HepG2 (cell line): ENCODE results near the gene FBXO2. TPM values are rescaled to one million over a fixed set of nuclear protein-coding genes. Genes with fewer than 3 reads are reported as not detected.
A peak's percentile ranks its signal among the peaks of the same experiment; 100 is the strongest.

Experiments used
- ARID5B ChIP-seq: IDR thresholded peaks from 2 replicates; pipeline ENCODE4 v1.4.0; 2020; ENCODE audit warnings: mild to moderate bottlenecking, missing genetic modification reagents
- EEA1 ChIP-seq: sonication (generic); formaldehyde crosslinking; IDR thresholded peaks from 2 replicates; pipeline ENCODE4 v1.5.1; 2020; ENCODE audit warnings: mild to moderate bottlenecking, missing genetic modification reagents, borderline replicate concordance
- ELF1 ChIP-seq: sonication (generic); formaldehyde crosslinking; IDR thresholded peaks from 2 replicates; pipeline ENCODE4 v1.4.0; 2020; ENCODE audit warnings: missing genetic modification reagents
- ELK4 ChIP-seq: sonication (generic); formaldehyde crosslinking; IDR thresholded peaks from 2 replicates; pipeline ENCODE4 v1.9.0; 2021; ENCODE audit warnings: missing genetic modification reagents, borderline replicate concordance
- GTF2F1 ChIP-seq: fragments of 150-350 bp; IDR thresholded peaks from 2 replicates; pipeline ENCODE4 v1.6.1; 2014; ENCODE audit warnings: low read length
- KLF13 ChIP-seq: sonication (generic); formaldehyde crosslinking; IDR thresholded peaks from 2 replicates; pipeline ENCODE4 v1.4.0; 2020; ENCODE audit warnings: mild to moderate bottlenecking, missing genetic modification reagents
- NFKBIZ ChIP-seq: IDR thresholded peaks from 2 replicates; pipeline ENCODE4 v1.6.1; 2018; ENCODE audit warnings: missing genetic modification reagents, missing compliant biosample characterization
- NFYB ChIP-seq: sonication (generic); formaldehyde crosslinking; IDR thresholded peaks from 2 replicates; pipeline ENCODE4 v1.4.0; 2020; ENCODE audit warnings: missing genetic modification reagents
- NR2F2 ChIP-seq: IDR thresholded peaks from 2 replicates; pipeline ENCODE4 v1.6.1; 2012; ENCODE audit warnings: low read depth, inconsistent platforms, borderline replicate concordance
- PHF20 ChIP-seq: sonication (generic); formaldehyde crosslinking; IDR thresholded peaks from 2 replicates; pipeline ENCODE4 v1.5.0; 2020; ENCODE audit warnings: mild to moderate bottlenecking, missing genetic modification reagents
- PRMT3 ChIP-seq: sonication (generic); formaldehyde crosslinking; IDR thresholded peaks from 2 replicates; pipeline ENCODE4 v1.8.1; 2022; ENCODE audit warnings: low read depth, mild to moderate bottlenecking, moderate library complexity, missing genetic modification reagents, borderline replicate concordance
- SOX13 ChIP-seq, 3 experiments: fragments of 450-650 bp in 1 of 3; sonication (generic) in 1 of 3; formaldehyde crosslinking in 1 of 3; IDR thresholded peaks in 2 of 3; conservative IDR thresholded peaks in 1 of 3; 2 replicates each; pipeline versions ENCODE4 v1.5.0 to v1.6.1; 2016 to 2020; ENCODE audit warnings: antibody characterized with exemption in 1 of 3, mild to moderate bottlenecking in 1 of 3, missing compliant biosample characterization in 1 of 3, missing genetic modification reagents in 1 of 3, moderate library complexity in 1 of 3
- TBX2 ChIP-seq: sonication (generic); formaldehyde crosslinking; IDR thresholded peaks from 2 replicates; pipeline ENCODE4 v1.5.0; 2020; ENCODE audit warnings: missing genetic modification reagents, mild to moderate bottlenecking, borderline replicate concordance
- THYN1 ChIP-seq: sonication (generic); formaldehyde crosslinking; IDR thresholded peaks from 2 replicates; pipeline ENCODE4 v1.8.1; 2023; ENCODE audit warnings: low read depth, mild to moderate bottlenecking, moderate library complexity, missing genetic modification reagents, borderline replicate concordance
- ZGPAT ChIP-seq: IDR thresholded peaks from 2 replicates; pipeline ENCODE4 v1.6.1; 2016; ENCODE audit warnings: mild to moderate bottlenecking
- ZNF12 ChIP-seq: sonication (generic); formaldehyde crosslinking; IDR thresholded peaks from 2 replicates; pipeline ENCODE4 v1.5.0; 2020; ENCODE audit warnings: missing genetic modification reagents
- ZNF232 ChIP-seq: sonication (generic); formaldehyde crosslinking; IDR thresholded peaks from 2 replicates; pipeline ENCODE4 v1.4.0; 2020; ENCODE audit warnings: missing genetic modification reagents, borderline replicate concordance
- ZNF329 ChIP-seq: sonication (generic); formaldehyde crosslinking; IDR thresholded peaks from 2 replicates; pipeline ENCODE4 v1.9.0; 2021; ENCODE audit warnings: low read depth, mild to moderate bottlenecking, missing genetic modification reagents
- ZNF546 ChIP-seq: sonication (generic); formaldehyde crosslinking; conservative IDR thresholded peaks from 2 replicates; pipeline ENCODE4 v1.8.1; 2023; ENCODE audit warnings: mild to moderate bottlenecking, missing genetic modification reagents
- ZNF740 ChIP-seq: sonication (generic); formaldehyde crosslinking; IDR thresholded peaks from 2 replicates; pipeline ENCODE4 v1.4.0; 2020; ENCODE audit warnings: missing genetic modification reagents
- ZNF781 ChIP-seq: sonication (generic); formaldehyde crosslinking; IDR thresholded peaks from 2 replicates; pipeline ENCODE4 v1.5.1; 2020; ENCODE audit warnings: borderline replicate concordance, mild to moderate bottlenecking, missing genetic modification reagents; ENCODE audit errors: not compliant biosample characterization
- polyA plus RNA-seq, 8 experiments: library from polyadenylated mRNA; depleted of rRNA in 3 of 8; stranded (reverse) in 7 of 8; unstranded in 1 of 8; fragments of >200 nt; fragmentation: Illumina TruSeq in 4 of 8; extraction: Trizol in 4 of 8; gene quantifications; 2 replicates each; pipeline versions ENCODE4 v1.2.1 to v1.2.3, GENCODE V29; 2011 to 2016; ENCODE audit warnings: low read depth in 4 of 8, missing spikeins in 1 of 8, mixed read lengths in 1 of 8; ENCODE audit not compliant: insufficient read depth in 1 of 8
- total RNA-seq, 5 experiments: library from RNA; depleted of rRNA; stranded (reverse); fragments of >200 nt; fragmentation: Illumina TruSeq; extraction: Trizol; gene quantifications; 2 replicates each; pipeline ENCODE4 v1.2.3, GENCODE V29; 2016; ENCODE audit warnings: low read depth in 1 of 5

The FBXO2 gene
- total and polyA plus RNA-seq, 2 of the 13 experiments (the other 11 are each of a cell fraction or from before 2014, with no cell fraction given): 79.3 to 112 TPM

- TF ChIP-seq ARID5B (no peak), SOX13 (IDR thresholded peaks at IDR 0.05) (no peak), SOX13 (CRISPR knock-in tag; conservative IDR thresholded peaks at IDR 0.05 in 1 of 2, IDR thresholded peaks at IDR 0.05 in 1 of 2) (no peak), EEA1 (CRISPR knock-in tag) (no peak; the same call in 1 of the 2 replicates), ZNF546 (CRISPR knock-in tag) (0 out of 2 replicates have a peak, but pooled peaks have one; percentile 39), PHF20 (no peak), GTF2F1 (no peak), NFKBIZ (no peak), ELK4 (CRISPR knock-in tag) (no peak), ZNF781 (CRISPR knock-in tag) (no peak), NFYB (CRISPR knock-in tag) (no peak), ZGPAT (CRISPR knock-in tag) (no peak; the same call in 1 of the 2 replicates), THYN1 (CRISPR knock-in tag) (no peak), ZNF232 (CRISPR knock-in tag) (no peak), ZNF329 (0 out of 2 replicates have a peak, but pooled peaks have one; percentile 76), NR2F2 (no peak), ELF1 (no peak), KLF13 (CRISPR knock-in tag) (no peak), ZNF740 (CRISPR knock-in tag) (peak; percentile 57; the same call in 1 of the 2 replicates), TBX2 (CRISPR knock-in tag) (peak; percentile 45; the same call in 1 of the 2 replicates), PRMT3 (CRISPR knock-in tag) (no peak), ZNF12 (no peak)
These were observed at the start of gene FBXO2, which contains the start of gene FBXO44 (continued) for GRCh38 chr1:11654137-11654938.
